Testis (tissue), 2 donors: ENCODE results near the gene EHD4.

Source experiments
- CTCF ChIP-seq, 3 experiments: fragments of 450-650 bp in 2 of 3; fragments of 200-600 bp in 1 of 3; sonication (generic) in 1 of 3; IDR thresholded peaks; one replicate each; pipeline ENCODE4 v1.5.1; 2016 to 2019; ENCODE audit warnings: antibody characterized with exemption in 3 of 3, mild to moderate bottlenecking in 2 of 3, moderate library complexity in 1 of 3
- POLR2A ChIP-seq: fragments of 450-650 bp; IDR thresholded peaks from one replicate; pipeline ENCODE4 v1.6.1; 2017; ENCODE audit warnings: antibody characterized with exemption, mild to moderate bottlenecking, moderate library complexity

GRCh38 chr15:41970456-41970855, 1.9 kb downstream of the EHD4 start:
- TF ChIP-seq CTCF (IDR thresholded peaks at IDR 0.05) (no peak), POLR2A (no peak)
